OCI-LY3 (cell line): ENCODE results near the gene HPCAL1.

ENCODE experiments used
- H2AFZ ChIP-seq: fragments of 200-600, 300-600 bp; shearing (Covaris generic); 2 replicates; pipeline ENCODE4 v1.6.0; 2014; ENCODE audit warnings: antibody characterized with exemption, low read depth, low read length
- H3K27ac ChIP-seq: fragments of 200-600, 300-600 bp; sonication (generic); 2 replicates; pipeline ENCODE4 v1.5.1; 2014; ENCODE audit warnings: mild to moderate bottlenecking, low read length, moderate library complexity, mixed read lengths
- H3K27me3 ChIP-seq: fragments of 200-600, 300-600 bp; sonication (generic); 2 replicates; pipeline ENCODE4 v1.6.1; 2014; ENCODE audit warnings: low read depth, low read length, mixed read lengths
- H3K36me3 ChIP-seq: fragments of 200-600, 300-600 bp; sonication (generic); replicated peaks from 2 replicates; pipeline ENCODE3; 2014; ENCODE audit warnings: low read depth, low read length, mixed read lengths
- H3K4me1 ChIP-seq: fragments of 300-600, 200-600 bp; sonication (generic); 2 replicates; pipeline ENCODE4 v1.6.1; 2014; ENCODE audit warnings: low read length, mixed read lengths
- H3K4me2 ChIP-seq: fragments of 200-600, 300-600 bp; sonication (generic); 2 replicates; pipeline ENCODE4 v1.6.1; 2014; ENCODE audit warnings: low read length, mixed read lengths
- H3K4me3 ChIP-seq: fragments of 300-600, 200-600 bp; sonication (generic); 2 replicates; pipeline ENCODE4 v1.5.1; 2014; ENCODE audit warnings: antibody characterized with exemption, mild to moderate bottlenecking, low read length, moderate library complexity
- H3K79me2 ChIP-seq: fragments of 300-600, 200-600 bp; shearing (Covaris generic); 2 replicates; pipeline ENCODE4 v1.6.1; 2014; ENCODE audit warnings: mild to moderate bottlenecking, low read length, mixed read lengths
- H3K9ac ChIP-seq: fragments of 300-600, 200-600 bp; shearing (Covaris generic); 2 replicates; pipeline ENCODE4 v1.6.0; 2014; ENCODE audit warnings: mild to moderate bottlenecking, low read length, moderate library complexity
- H3K9me3 ChIP-seq: fragments of 200-600, 300-600 bp; shearing (Covaris generic); 2 replicates; pipeline ENCODE4 v1.6.1; 2014; ENCODE audit warnings: low read length, mixed read lengths; ENCODE audit not compliant: insufficient read depth
- H4K20me1 ChIP-seq: fragments of 200-600, 300-600 bp; sonication (generic); 2 replicates; pipeline ENCODE4 v1.6.1; 2016; ENCODE audit warnings: low read length, mixed read lengths; ENCODE audit not compliant: insufficient read depth
- EZH2phosphoT487 ChIP-seq: fragments of 200-600 bp; shearing (Covaris generic); IDR thresholded peaks from 2 replicates; pipeline ENCODE4 v1.6.1; 2018; ENCODE audit warnings: antibody characterized with exemption, mixed run types, low read depth
- TF ChIP-seq, protein P1 (sequence below): fragments of 200-600, 300-600 bp; sonication (generic); IDR thresholded peaks from 2 replicates; pipeline ENCODE4 v1.5.1; 2014; ENCODE audit warnings: antibody characterized with exemption, low read length, low read depth

Gene HPCAL1

DNA sequence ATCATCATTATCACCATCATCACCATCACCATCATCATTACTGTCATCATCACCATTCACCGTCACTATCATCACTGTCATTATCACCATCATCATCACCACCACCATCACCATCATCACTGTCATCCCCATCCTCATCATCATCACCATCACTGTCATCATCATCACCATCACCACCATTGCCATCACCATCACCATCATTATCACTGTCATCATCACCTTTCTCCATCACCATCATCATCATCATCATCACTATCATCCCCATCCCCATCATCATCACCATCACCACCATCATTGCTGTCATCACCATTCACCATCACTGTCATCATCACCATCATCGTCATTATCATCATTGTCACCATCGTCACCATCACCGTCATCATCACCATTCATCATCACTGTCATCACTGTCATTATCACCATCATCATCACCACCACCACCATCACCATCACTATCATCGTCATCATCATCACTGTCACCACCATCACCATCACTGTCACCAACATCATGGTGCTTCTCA is 9.8 kb downstream of the HPCAL1 start:
- Histone ChIP-seq H3K4me2 (no peak overlapping the region), H3K9ac (no peak overlapping the region), H3K79me2 (no peaks in the 10 kb centered on the region), H3K27ac (no peak overlapping the region), H3K4me1 (no peaks in the 10 kb centered on the region), H3K4me3 (no peak overlapping the region), H3K9me3 (no peaks in the 10 kb centered on the region), H4K20me1 (peaks cover 29% of the 10 kb centered on the region; the same call in 1 of the 2 replicates), H3K27me3 (no peaks in the 10 kb centered on the region; the same call in 1 of the 2 replicates), H2AFZ (no peak overlapping the region), H3K36me3 (no peaks in the 10 kb centered on the region)
- TF ChIP-seq, protein P1, sequence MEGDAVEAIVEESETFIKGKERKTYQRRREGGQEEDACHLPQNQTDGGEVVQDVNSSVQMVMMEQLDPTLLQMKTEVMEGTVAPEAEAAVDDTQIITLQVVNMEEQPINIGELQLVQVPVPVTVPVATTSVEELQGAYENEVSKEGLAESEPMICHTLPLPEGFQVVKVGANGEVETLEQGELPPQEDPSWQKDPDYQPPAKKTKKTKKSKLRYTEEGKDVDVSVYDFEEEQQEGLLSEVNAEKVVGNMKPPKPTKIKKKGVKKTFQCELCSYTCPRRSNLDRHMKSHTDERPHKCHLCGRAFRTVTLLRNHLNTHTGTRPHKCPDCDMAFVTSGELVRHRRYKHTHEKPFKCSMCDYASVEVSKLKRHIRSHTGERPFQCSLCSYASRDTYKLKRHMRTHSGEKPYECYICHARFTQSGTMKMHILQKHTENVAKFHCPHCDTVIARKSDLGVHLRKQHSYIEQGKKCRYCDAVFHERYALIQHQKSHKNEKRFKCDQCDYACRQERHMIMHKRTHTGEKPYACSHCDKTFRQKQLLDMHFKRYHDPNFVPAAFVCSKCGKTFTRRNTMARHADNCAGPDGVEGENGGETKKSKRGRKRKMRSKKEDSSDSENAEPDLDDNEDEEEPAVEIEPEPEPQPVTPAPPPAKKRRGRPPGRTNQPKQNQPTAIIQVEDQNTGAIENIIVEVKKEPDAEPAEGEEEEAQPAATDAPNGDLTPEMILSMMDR, result no peak
- TF ChIP-seq EZH2phosphoT487, result no peak

- H3K79me2 ChIP-seq, result no peaks in the 10 kb centered on the region
- H3K4me3 ChIP-seq, result no peak overlapping the region
- no peaks in the 10 kb centered on the region for H3K27me3 ChIP-seq
- no peaks in the 10 kb centered on the region for H3K36me3 ChIP-seq
- H3K9me3 ChIP-seq, result no peaks in the 10 kb centered on the region
- no peaks in the 10 kb centered on the region for H3K4me1 ChIP-seq
- H3K4me2 ChIP-seq, result no peak overlapping the region
- no peak overlapping the region for H3K9ac ChIP-seq
- TF ChIP-seq EZH2phosphoT487, result no peak
- TF ChIP-seq, protein P1, result no peak
- no peak overlapping the region for H2AFZ ChIP-seq
- H4K20me1 ChIP-seq, result peaks cover 11% of the 10 kb centered on the region
- no peak overlapping the region for H3K27ac ChIP-seq
Measured at GRCh38 chr2:10316336-10316735, 13.6 kb downstream of the HPCAL1 start.

GRCh38 chr2:10316860-10317259 is 14.2 kb downstream of the HPCAL1 start:
- no peaks in the 10 kb centered on the region for H3K27me3 ChIP-seq
- no peaks in the 10 kb centered on the region for H3K9me3 ChIP-seq
- TF ChIP-seq, protein P1, result no peak
- TF ChIP-seq EZH2phosphoT487, result no peak
- H3K79me2 ChIP-seq, result no peaks in the 10 kb centered on the region
- no peak overlapping the region for H3K9ac ChIP-seq
- H3K27ac ChIP-seq, result no peak overlapping the region
- no peaks in the 10 kb centered on the region for H3K36me3 ChIP-seq
- H3K4me1 ChIP-seq, result no peaks in the 10 kb centered on the region
- peaks cover 11% of the 10 kb centered on the region for H4K20me1 ChIP-seq
- H3K4me3 ChIP-seq, result no peak overlapping the region
- no peak overlapping the region for H2AFZ ChIP-seq
- H3K4me2 ChIP-seq, result no peak overlapping the region

DNA sequence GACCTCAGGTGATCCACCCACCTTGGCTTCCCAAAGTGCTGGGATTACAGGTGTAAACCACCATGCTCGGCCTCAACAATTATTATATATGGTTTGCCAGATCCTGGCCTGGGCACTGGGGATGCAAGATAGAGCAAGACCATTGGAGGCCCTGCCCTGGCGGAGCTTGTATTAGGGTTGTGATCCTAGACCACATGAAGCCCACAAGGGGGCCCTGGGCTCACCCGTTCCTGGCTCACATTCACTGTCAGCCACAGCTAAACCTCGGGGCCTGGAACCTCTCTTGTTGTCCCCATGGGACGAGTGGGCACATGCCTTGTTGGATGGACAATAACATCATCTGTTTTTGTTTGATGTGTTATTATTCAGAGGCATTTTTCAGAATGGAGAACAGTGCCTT is 14.9 kb downstream of the HPCAL1 start:
- no peak overlapping the region for H3K4me3 ChIP-seq
- no peaks in the 10 kb centered on the region for H3K27me3 ChIP-seq
- no peaks in the 10 kb centered on the region for H3K9me3 ChIP-seq
- H2AFZ ChIP-seq, result no peak overlapping the region
- H3K36me3 ChIP-seq, result no peaks in the 10 kb centered on the region
- no peaks in the 10 kb centered on the region for H3K4me1 ChIP-seq
- no peak overlapping the region for H3K27ac ChIP-seq
- TF ChIP-seq EZH2phosphoT487, result no peak
- TF ChIP-seq, protein P1, result no peak
- peaks cover 11% of the 10 kb centered on the region for H4K20me1 ChIP-seq
- H3K9ac ChIP-seq, result no peak overlapping the region
- no peaks in the 10 kb centered on the region for H3K79me2 ChIP-seq
- H3K4me2 ChIP-seq, result no peak overlapping the region
